Gastroesophageal sphincter (tissue), 4 donors: ENCODE measurements around the gene ABCC9. TPM values are rescaled to one million over a fixed set of nuclear protein-coding genes. Genes with fewer than 3 reads are reported as not detected.

ENCODE experiments used
- ATAC-seq: fragments of 150-250 bp; one replicate; pipeline ENCODE4 v1.9.1; 2016; ENCODE audit warnings: mild to moderate bottlenecking, moderate library complexity
- H3K27ac ChIP-seq, 4 donors: fragments of 200-600 bp; sonication (generic) in 3 of 4; 1 replicate in 3 of 4; 2 replicates in 1 of 4; pipeline ENCODE4 v1.5.1; 2016 to 2019
- H3K27me3 ChIP-seq: fragments of 200-600 bp; sonication (generic); one replicate; pipeline ENCODE4 v1.5.1; 2019
- H3K36me3 ChIP-seq, 2 donors: fragments of 200-600 bp; sonication (generic); one replicate each; pipeline ENCODE4 v1.5.1; 2019; ENCODE audit warnings: control low read depth in 1 of 2
- H3K4me1 ChIP-seq, 3 donors: fragments of 200-600 bp; sonication (generic); 1 replicate in 2 of 3; 2 replicates in 1 of 3; pipeline ENCODE4 v1.5.1; 2016 to 2019; ENCODE audit warnings: control low read depth in 2 of 3
- H3K4me3 ChIP-seq, 2 donors: fragments of 200-600 bp; sonication (generic); one replicate each; pipeline ENCODE4 v1.5.1; 2019; ENCODE audit warnings: mild to moderate bottlenecking in 1 of 2, moderate library complexity in 1 of 2
- H3K9me3 ChIP-seq, 3 donors: fragments of 200-600 bp; sonication (generic); one replicate each; pipeline ENCODE4 v1.5.1; 2017 to 2019; ENCODE audit warnings: control low read depth in 2 of 3
- CTCF ChIP-seq, 4 experiments: fragments of 200-600 bp in 2 of 4; fragments of 450-650 bp in 2 of 4; sonication (generic) in 1 of 4; IDR thresholded peaks; one replicate each; pipeline ENCODE4 v1.5.1; 2017 to 2019; ENCODE audit warnings: antibody characterized with exemption in 4 of 4, mild to moderate bottlenecking in 2 of 4, moderate library complexity in 2 of 4
- EP300 ChIP-seq: sonication (generic); formaldehyde crosslinking; IDR thresholded peaks from one replicate; pipeline ENCODE4 v1.6.1; 2017; ENCODE audit warnings: antibody characterized with exemption, mild to moderate bottlenecking
- POLR2A ChIP-seq, 2 donors: fragments of 450-650 bp; IDR thresholded peaks; one replicate each; pipeline ENCODE4 v1.6.1; 2017; ENCODE audit warnings: antibody characterized with exemption in 2 of 2, mild to moderate bottlenecking in 2 of 2, moderate library complexity in 1 of 2
- POLR2AphosphoS5 ChIP-seq: sonication (generic); formaldehyde crosslinking; IDR thresholded peaks from one replicate; pipeline ENCODE4 v1.6.1; 2017; ENCODE audit warnings: antibody characterized with exemption
- WGBS, 2 donors: methylation state at CpG; one replicate each; pipeline ENCODE4 v1.1.5; 2018; ENCODE audit warnings: low coverage in 1 of 2; 5-methylcytosine and 5-hydroxymethylcytosine counted together
- total RNA-seq, 4 donors: library from RNA; depleted of rRNA; stranded (reverse); fragments of >200 nt; gene quantifications; one replicate each; pipeline ENCODE4 v1.1.0, GENCODE V29; 2016

The ABCC9 gene
- total RNA-seq, 4 donors from 2014 or later = 61.8 to 105 (median 73.7) TPM

DNA sequence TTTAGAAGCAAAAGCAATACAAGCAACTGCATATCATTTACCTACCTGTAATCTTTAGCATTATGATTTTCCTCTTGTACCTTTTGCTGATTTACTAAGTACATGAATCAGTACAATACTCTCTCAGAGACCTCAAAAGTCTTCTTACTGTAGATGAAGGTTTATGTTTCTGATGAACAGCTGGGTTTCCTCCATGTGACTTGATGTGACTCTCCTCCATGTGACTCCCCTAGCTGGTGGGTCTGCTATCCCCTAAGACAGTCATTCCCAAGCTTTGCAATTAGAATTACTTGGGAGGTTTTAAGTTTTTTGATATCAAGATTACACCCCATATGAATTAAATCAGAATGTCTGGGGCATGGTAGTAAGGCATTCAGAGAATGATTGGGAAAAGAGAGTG, 32.0 kb upstream of the ABCC9 start:
- ATAC-seq = no peak
- Histone ChIP-seq H3K36me3 (no peaks in the 10 kb centered on the region), H3K4me1 (no peaks in the 10 kb centered on the region), H3K27me3 (no peaks in the 10 kb centered on the region), H3K27ac (no peak overlapping the region), H3K4me3 (no peak overlapping the region), H3K9me3 (no peaks in the 10 kb centered on the region)
- no peak for TF ChIP-seq EP300
- no peak for TF ChIP-seq POLR2A (IDR thresholded peaks at IDR 0.05)

DNA sequence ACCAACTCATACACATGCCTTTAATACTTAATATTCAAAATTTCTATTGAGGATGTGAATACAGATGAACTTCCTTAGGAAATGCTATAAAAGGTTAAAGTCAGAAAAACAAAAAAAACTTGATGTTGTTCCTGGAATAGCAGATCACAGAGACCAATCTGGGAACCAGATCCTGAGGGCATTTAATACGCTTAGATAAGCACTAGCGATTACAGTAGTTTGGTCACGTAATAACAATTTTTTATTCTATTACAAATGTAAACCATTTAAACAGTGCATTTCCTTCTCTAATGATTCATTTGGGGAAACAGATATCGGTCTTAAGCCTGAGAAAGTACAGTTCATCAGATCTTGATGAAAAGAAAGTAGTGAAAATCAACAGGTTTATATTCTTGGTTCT, 30.8 kb upstream of the ABCC9 start:
- Histone ChIP-seq H3K27me3 (no peaks in the 10 kb centered on the region), H3K4me3 (no peak overlapping the region), H3K9me3 (no peaks in the 10 kb centered on the region), H3K4me1 (no peaks in the 10 kb centered on the region), H3K27ac (no peak overlapping the region), H3K36me3 (no peaks in the 10 kb centered on the region)
- WGBS, 2 donors = 71 to 78% methylated on average over 4 of the region's 4 CpGs
- TF ChIP-seq POLR2AphosphoS5 (no peak), CTCF (IDR thresholded peaks at IDR 0.05) (no peak), POLR2A (IDR thresholded peaks at IDR 0.05) (no peak), EP300 (no peak)
- ATAC-seq = no peak

DNA sequence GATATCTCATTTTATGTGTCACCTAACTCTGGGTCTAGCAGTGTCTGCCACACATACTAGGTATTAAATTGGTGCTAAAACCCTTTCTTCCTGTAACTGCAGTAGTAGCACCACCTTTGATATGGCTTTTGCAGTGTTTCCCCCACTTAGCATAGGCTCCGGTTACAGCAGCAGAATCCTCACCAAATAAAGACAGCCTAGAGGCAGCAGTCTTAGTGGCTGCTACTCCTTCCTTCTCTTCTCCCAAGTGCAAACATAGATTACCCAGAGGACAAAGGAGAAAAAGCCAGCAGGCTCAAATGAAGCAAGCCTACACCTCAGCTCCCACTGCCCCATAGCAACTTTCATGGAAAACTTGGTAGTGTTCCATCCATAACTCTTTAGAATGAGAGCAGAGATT, 30.1 kb upstream of the ABCC9 start:
- no peaks in the 10 kb centered on the region for H3K36me3 ChIP-seq
- no peak overlapping the region for H3K27ac ChIP-seq
- WGBS, 2 donors = 50% methylated on average over 1 of the region's 1 CpG; no CpG with 5 or more reads in 1 of the 2 donors
- no peaks in the 10 kb centered on the region for H3K9me3 ChIP-seq
- H3K27me3 ChIP-seq = no peaks in the 10 kb centered on the region
- no peak for ATAC-seq
- no peak overlapping the region for H3K4me3 ChIP-seq
- TF ChIP-seq CTCF (IDR thresholded peaks at IDR 0.05) = no peak
- TF ChIP-seq POLR2AphosphoS5 = no peak
- TF ChIP-seq POLR2A (IDR thresholded peaks at IDR 0.05) = no peak
- no peak for TF ChIP-seq EP300
- H3K4me1 ChIP-seq = no peaks in the 10 kb centered on the region

GRCh38 chr12:21962821-21963220, 21.6 kb upstream of the ABCC9 start:
- WGBS, 2 donors = 88 to 94% methylated on average over 2 to 4 of the region's 5 CpGs
- H3K4me3 ChIP-seq = no peak overlapping the region
- no peak for TF ChIP-seq POLR2A (IDR thresholded peaks at IDR 0.05)
- peak in 1 of 4 experiments; percentile 19 for TF ChIP-seq CTCF (IDR thresholded peaks at IDR 0.05)
- H3K9me3 ChIP-seq = no peaks in the 10 kb centered on the region
- no peak for ATAC-seq
- no peaks in the 10 kb centered on the region for H3K4me1 ChIP-seq
- no peaks in the 10 kb centered on the region for H3K36me3 ChIP-seq
- H3K27me3 ChIP-seq = no peaks in the 10 kb centered on the region
- H3K27ac ChIP-seq = no peak overlapping the region

- Histone ChIP-seq H3K4me3 (no peak overlapping the region), H3K27me3 (no peaks in the 10 kb centered on the region), H3K9me3 (no peaks in the 10 kb centered on the region), H3K27ac (no peak overlapping the region), H3K4me1 (no peaks in the 10 kb centered on the region), H3K36me3 (no peaks in the 10 kb centered on the region)
- 77 to 100% methylated on average over 2 of the region's 5 CpGs for WGBS, 2 donors
- TF ChIP-seq EP300 (no peak), POLR2A (IDR thresholded peaks at IDR 0.05) (no peak), POLR2AphosphoS5 (no peak), CTCF (IDR thresholded peaks at IDR 0.05) (no peak)
- ATAC-seq = no peak
These were observed 21.0 kb upstream of the ABCC9 start for GRCh38 chr12:21962236-21962635.
